Effector memory CD4-positive, alpha-beta T cell (primary cell): ENCODE measurements around the gene SMIM10.
"Not testable (repeated sequence)": the region's sequence is repeated elsewhere in the genome, so short reads cannot be mapped to it uniquely, and the experiment has no call there.

Experiments
- DNase-seq, 3 donors: peaks; one replicate each; pipeline ENCODE4 v3.0.0-alpha.2; 2020
- H3K27ac ChIP-seq: 2 replicates; pipeline ENCODE4 v1.7.0; 2013; ENCODE audit warnings: mild to moderate bottlenecking, low read length, moderate library complexity; ENCODE audit not compliant: insufficient read depth, poor library complexity, severe bottlenecking
- H3K27me3 ChIP-seq: replicated peaks from 2 replicates; pipeline ENCODE4 v1.7.0; 2013; ENCODE audit warnings: mild to moderate bottlenecking, low read length; ENCODE audit not compliant: insufficient read depth, control insufficient read depth, poor library complexity, severe bottlenecking
- H3K36me3 ChIP-seq: 2 replicates; pipeline ENCODE4 v1.7.0; 2013; ENCODE audit warnings: mild to moderate bottlenecking, low read length, moderate library complexity; ENCODE audit not compliant: control insufficient read depth, insufficient read depth
- H3K4me1 ChIP-seq: 2 replicates; pipeline ENCODE4 v1.7.0; 2013; ENCODE audit warnings: low read length, mild to moderate bottlenecking; ENCODE audit not compliant: control insufficient read depth, insufficient read depth, poor library complexity, severe bottlenecking
- H3K4me3 ChIP-seq: 2 replicates; pipeline ENCODE4 v1.7.0; 2013; ENCODE audit warnings: low read length, low read depth, mild to moderate bottlenecking; ENCODE audit not compliant: insufficient read depth, poor library complexity, severe bottlenecking
- H3K9me3 ChIP-seq: 2 replicates; pipeline ENCODE4 v1.7.0; 2013; ENCODE audit warnings: mild to moderate bottlenecking, low read length, moderate library complexity; ENCODE audit not compliant: control insufficient read depth
- total RNA-seq, 3 donors: gene quantifications; one replicate each; lab custom pipeline; 2026; lab: John Stamatoyannopoulos, UW

The SMIM10 gene
- 0 reads per million in 3 donors for total RNA-seq

GRCh38 chrX:134990801-134991481 lies at the start of gene SMIM10:
Gene SMIM10 (plus strand): TSS chrX:134990991. CDS start chrX:134991096, 105 bp downstream.
- Histone ChIP-seq H3K4me1 (peaks cover 7% of the 10 kb centered on the region), H3K4me3 (no peak within 1 kb of the TSS), H3K36me3 (no peaks in the 10 kb centered on the region), H3K27ac (no peak within 1 kb of the TSS), H3K27me3 (peaks cover 10% of the 10 kb centered on the region), H3K9me3 (no peaks in the 10 kb centered on the region)
- DNase-seq: no peak

- H3K4me3 ChIP-seq, H3K27ac ChIP-seq, H3K4me1 ChIP-seq, H3K9me3 ChIP-seq, H3K27me3 ChIP-seq, DNase-seq, H3K36me3 ChIP-seq: not testable (repeated sequence)
Observed at GRCh38 chrX:134946364-134946763, 44.4 kb upstream of the SMIM10 start.

- H3K9me3 ChIP-seq: no peaks in the 10 kb centered on the region
- no peak overlapping the region for H3K4me3 ChIP-seq
- H3K27me3 ChIP-seq: no peaks in the 10 kb centered on the region
- DNase-seq: no peak
- no peak overlapping the region for H3K27ac ChIP-seq
- no peaks in the 10 kb centered on the region for H3K36me3 ChIP-seq
- no peaks in the 10 kb centered on the region for H3K4me1 ChIP-seq
Observed at GRCh38 chrX:134948333-134949241, 42.2 kb upstream of the SMIM10 start.

GRCh38 chrX:134949271-134949670 lies 41.5 kb upstream of the SMIM10 start:
- H3K27ac ChIP-seq: no peak overlapping the region

GRCh38 chrX:134957836-134958235 lies 33.0 kb upstream of the SMIM10 start:
- no peaks in the 10 kb centered on the region for H3K27me3 ChIP-seq
- H3K9me3 ChIP-seq: no peaks in the 10 kb centered on the region
- no peaks in the 10 kb centered on the region for H3K4me1 ChIP-seq
- H3K4me3 ChIP-seq: no peak overlapping the region
- DNase-seq: no peak
- no peak overlapping the region for H3K27ac ChIP-seq
- no peaks in the 10 kb centered on the region for H3K36me3 ChIP-seq

More at GRCh38 chrX:134949271-134949670, 41.5 kb upstream of the SMIM10 start:
- H3K36me3 ChIP-seq: no peaks in the 10 kb centered on the region
- DNase-seq: no peak
- no peaks in the 10 kb centered on the region for H3K9me3 ChIP-seq
- H3K4me3 ChIP-seq: no peak overlapping the region
- H3K27me3 ChIP-seq: no peaks in the 10 kb centered on the region
- H3K4me1 ChIP-seq: no peaks in the 10 kb centered on the region

- not testable (repeated sequence) for H3K27ac ChIP-seq, H3K36me3 ChIP-seq, DNase-seq, H3K4me1 ChIP-seq, H3K4me3 ChIP-seq, H3K27me3 ChIP-seq, H3K9me3 ChIP-seq
Observed at GRCh38 chrX:134960366-134960765, 30.4 kb upstream of the SMIM10 start.

- H3K36me3 ChIP-seq: no peaks in the 10 kb centered on the region
- no peaks in the 10 kb centered on the region for H3K4me1 ChIP-seq
- H3K4me3 ChIP-seq: no peak overlapping the region
- H3K27me3 ChIP-seq: no peaks in the 10 kb centered on the region
- no peaks in the 10 kb centered on the region for H3K9me3 ChIP-seq
- no peak overlapping the region for H3K27ac ChIP-seq
- no peak for DNase-seq
Observed at GRCh38 chrX:134963041-134963440, 27.8 kb upstream of the SMIM10 start.

- no peaks in the 10 kb centered on the region for H3K9me3 ChIP-seq
- DNase-seq: no peak
- no peaks in the 10 kb centered on the region for H3K36me3 ChIP-seq
- no peak overlapping the region for H3K4me3 ChIP-seq
- no peaks in the 10 kb centered on the region for H3K27me3 ChIP-seq
- no peaks in the 10 kb centered on the region for H3K4me1 ChIP-seq
- no peak overlapping the region for H3K27ac ChIP-seq
Observed at GRCh38 chrX:134969726-134970125, 21.1 kb upstream of the SMIM10 start.

GRCh38 chrX:134971926-134972325 lies 18.9 kb upstream of the SMIM10 start:
- H3K4me3 ChIP-seq: no peak overlapping the region
- no peaks in the 10 kb centered on the region for H3K27me3 ChIP-seq
- H3K27ac ChIP-seq: no peak overlapping the region
- no peaks in the 10 kb centered on the region for H3K9me3 ChIP-seq
- DNase-seq: no peak
- no peaks in the 10 kb centered on the region for H3K36me3 ChIP-seq
- H3K4me1 ChIP-seq: no peaks in the 10 kb centered on the region

- H3K27ac ChIP-seq: no peak overlapping the region
Observed at GRCh38 chrX:134975516-134975915, 15.3 kb upstream of the SMIM10 start.

More at GRCh38 chrX:134975516-134975915, 15.3 kb upstream of the SMIM10 start:
- Histone ChIP-seq H3K27me3 (no peaks in the 10 kb centered on the region), H3K9me3 (no peaks in the 10 kb centered on the region), H3K4me1 (no peaks in the 10 kb centered on the region), H3K4me3 (no peak overlapping the region), H3K36me3 (no peaks in the 10 kb centered on the region)
- no peak for DNase-seq
